Colonic mucosa (tissue), 4 donors: ENCODE data around the gene RYR2. TPM values are rescaled to one million over a fixed set of nuclear protein-coding genes. Genes with fewer than 3 reads are reported as not detected.

ENCODE experiments used
- DNase-seq: peaks from one replicate; pipeline ENCODE4 v3.0.0-alpha.2; 2020
- H3K27ac ChIP-seq: fragments of 200-600 bp; one replicate; pipeline ENCODE4 v1.8.0; 2021
- H3K27me3 ChIP-seq: fragments of 200-600 bp; one replicate; pipeline ENCODE4 v1.8.0; 2021
- H3K36me3 ChIP-seq: fragments of 200-600 bp; one replicate; pipeline ENCODE4 v1.8.0; 2021
- H3K4me1 ChIP-seq: fragments of 200-600 bp; one replicate; pipeline ENCODE4 v1.8.0; 2021; ENCODE audit warnings: mild to moderate bottlenecking
- H3K4me3 ChIP-seq: fragments of 200-600 bp; one replicate; pipeline ENCODE4 v1.8.0; 2021
- H3K9ac ChIP-seq, 2 donors: one replicate each; pipeline ENCODE4 v1.7.0; 2013; ENCODE audit warnings: control low read depth in 2 of 2, low read depth in 2 of 2, low read length in 2 of 2
- H3K9me3 ChIP-seq: fragments of 200-600 bp; one replicate; pipeline ENCODE4 v1.8.0; 2021
- intact Hi-C: fragments of 100-400 bp; cut with DNase I; formaldehyde crosslinking; loops from one replicate; pipeline ENCODE4 v1.14.1; 2022
- total RNA-seq, 2 donors: library from RNA; stranded (reverse); fragmentation: NEBNext Ultra II Directional in 1 of 2; extraction: Animal tissue kit (Norgen Biotek cat#: 25700) in 1 of 2; gene quantifications; one replicate each; pipeline ENCODE4 v1.2.1, GENCODE V29; 2021
- TF ChIP-seq, protein P1 (sequence below): fragments of 200-600 bp; IDR thresholded peaks from one replicate; pipeline ENCODE4 v1.8.0; 2022; ENCODE audit warnings: antibody characterized with exemption, mild to moderate bottlenecking
- donor health status: healthy.
- donor health status: DM: no; HTN: no; CAD: no.
- donor health status: DM: no; HTN: no; CAD: no.

RYR2 gene
- total RNA-seq, 2 donors from 2014 or later, result 0.15 to 0.56 TPM

DNA sequence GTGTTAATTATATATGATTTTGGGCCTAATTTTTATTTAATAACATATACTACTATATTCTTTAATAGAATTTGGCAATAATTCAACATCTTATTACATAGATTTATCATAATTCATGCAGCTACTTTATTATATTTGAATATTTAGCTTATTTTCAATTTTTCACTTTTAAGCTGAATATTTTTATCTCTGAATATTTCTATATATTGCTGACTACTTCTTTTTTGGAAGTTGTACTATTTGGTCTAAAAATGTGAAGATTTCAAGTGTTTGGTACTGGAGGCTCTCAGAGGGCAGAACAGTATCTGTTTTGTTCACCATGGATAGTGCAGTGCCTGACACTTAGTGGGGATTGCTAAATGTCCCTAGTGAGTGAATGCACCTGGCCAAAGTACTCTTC, 389.5 kb downstream of the RYR2 start:
- H3K4me3 ChIP-seq, result no peak overlapping the region
- no peaks in the 10 kb centered on the region for H3K9me3 ChIP-seq
- no peak overlapping the region for H3K27ac ChIP-seq
- H3K4me1 ChIP-seq, result no peaks in the 10 kb centered on the region
- TF ChIP-seq, protein P1, sequence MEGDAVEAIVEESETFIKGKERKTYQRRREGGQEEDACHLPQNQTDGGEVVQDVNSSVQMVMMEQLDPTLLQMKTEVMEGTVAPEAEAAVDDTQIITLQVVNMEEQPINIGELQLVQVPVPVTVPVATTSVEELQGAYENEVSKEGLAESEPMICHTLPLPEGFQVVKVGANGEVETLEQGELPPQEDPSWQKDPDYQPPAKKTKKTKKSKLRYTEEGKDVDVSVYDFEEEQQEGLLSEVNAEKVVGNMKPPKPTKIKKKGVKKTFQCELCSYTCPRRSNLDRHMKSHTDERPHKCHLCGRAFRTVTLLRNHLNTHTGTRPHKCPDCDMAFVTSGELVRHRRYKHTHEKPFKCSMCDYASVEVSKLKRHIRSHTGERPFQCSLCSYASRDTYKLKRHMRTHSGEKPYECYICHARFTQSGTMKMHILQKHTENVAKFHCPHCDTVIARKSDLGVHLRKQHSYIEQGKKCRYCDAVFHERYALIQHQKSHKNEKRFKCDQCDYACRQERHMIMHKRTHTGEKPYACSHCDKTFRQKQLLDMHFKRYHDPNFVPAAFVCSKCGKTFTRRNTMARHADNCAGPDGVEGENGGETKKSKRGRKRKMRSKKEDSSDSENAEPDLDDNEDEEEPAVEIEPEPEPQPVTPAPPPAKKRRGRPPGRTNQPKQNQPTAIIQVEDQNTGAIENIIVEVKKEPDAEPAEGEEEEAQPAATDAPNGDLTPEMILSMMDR, result no peak
- H3K27me3 ChIP-seq, result no peaks in the 10 kb centered on the region
- no peak overlapping the region for H3K9ac ChIP-seq
- intact Hi-C loops, result no loop called here
- DNase-seq, result no peak
- H3K36me3 ChIP-seq, result no peaks in the 10 kb centered on the region

- Histone ChIP-seq H3K4me1 (no peaks in the 10 kb centered on the region), H3K27ac (no peak overlapping the region), H3K36me3 (no peaks in the 10 kb centered on the region), H3K27me3 (no peaks in the 10 kb centered on the region), H3K9me3 (no peaks in the 10 kb centered on the region), H3K9ac (no peak overlapping the region), H3K4me3 (no peak overlapping the region)
- intact Hi-C loops, result no loop called here
- TF ChIP-seq, protein P1, result no peak
- no peak for DNase-seq
Measured at GRCh38 chr1:237440346-237440745, 398.4 kb downstream of the RYR2 start.

DNA sequence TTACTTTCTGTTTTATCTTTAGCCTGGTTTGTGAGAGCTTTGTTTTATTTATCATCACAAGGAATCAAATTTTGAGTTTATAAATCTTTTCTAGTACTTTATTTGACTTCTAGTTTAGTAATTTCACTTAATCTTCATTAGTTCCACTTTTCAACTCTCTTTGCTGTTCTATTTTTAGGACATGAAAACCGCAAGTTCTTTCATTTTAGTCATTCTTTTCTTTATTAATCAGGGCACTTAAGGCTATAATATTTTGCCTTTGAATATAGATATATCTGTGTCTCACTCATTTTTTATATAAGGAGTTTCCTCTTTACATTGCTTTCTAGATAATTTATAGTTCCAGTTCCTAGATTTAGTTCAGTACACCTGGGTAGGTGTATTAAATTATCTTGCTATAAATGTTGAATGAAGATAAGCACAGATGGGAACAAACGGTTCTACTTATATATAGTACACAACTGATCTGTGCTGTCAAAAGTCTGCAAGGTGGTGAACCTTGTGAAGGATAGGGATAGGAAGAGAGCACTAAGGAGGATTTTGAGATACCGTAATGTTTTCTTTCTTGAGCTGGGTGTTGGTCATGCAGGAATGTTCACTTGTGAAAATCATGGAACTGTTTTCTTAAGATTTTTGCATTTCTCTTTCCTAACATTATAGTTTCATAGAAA, 402.3 kb downstream of the RYR2 start:
- H3K36me3 ChIP-seq, result no peaks in the 10 kb centered on the region
- no peak overlapping the region for H3K27ac ChIP-seq
- TF ChIP-seq, protein P1, result no peak
- intact Hi-C loops, result no loop called here
- no peak overlapping the region for H3K4me3 ChIP-seq
- H3K27me3 ChIP-seq, result no peaks in the 10 kb centered on the region
- H3K9me3 ChIP-seq, result no peaks in the 10 kb centered on the region
- no peak overlapping the region for H3K9ac ChIP-seq
- DNase-seq, result no peak
- H3K4me1 ChIP-seq, result no peaks in the 10 kb centered on the region

DNA sequence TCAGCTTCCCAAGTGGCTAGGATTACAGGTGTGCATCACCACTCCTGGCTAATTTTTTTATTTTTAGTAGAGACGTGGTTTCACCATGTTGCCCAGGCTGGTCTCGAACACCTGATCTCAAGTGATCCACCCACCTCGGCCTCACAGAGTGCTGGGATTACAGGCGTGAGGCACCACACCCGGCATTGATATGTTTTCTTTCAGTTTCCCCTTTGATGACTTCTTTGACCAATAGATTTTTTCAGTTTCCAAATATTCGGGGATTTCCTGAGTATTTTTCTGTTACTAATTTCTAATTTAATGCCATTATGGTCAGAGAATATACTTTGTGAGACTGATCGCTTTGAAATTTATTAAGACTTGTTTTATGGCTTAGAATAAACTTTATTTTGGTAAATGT, 406.1 kb downstream of the RYR2 start:
- intact Hi-C loops, result no loop called here
- Histone ChIP-seq H3K27me3 (no peaks in the 10 kb centered on the region), H3K9me3 (no peaks in the 10 kb centered on the region), H3K36me3 (no peaks in the 10 kb centered on the region), H3K4me3 (no peak overlapping the region), H3K9ac (no peak overlapping the region), H3K27ac (no peak overlapping the region), H3K4me1 (no peaks in the 10 kb centered on the region)
- TF ChIP-seq, protein P1, result no peak
- DNase-seq, result no peak

- Histone ChIP-seq H3K9ac (no peak overlapping the region), H3K4me1 (no peaks in the 10 kb centered on the region), H3K27ac (no peak overlapping the region), H3K36me3 (no peaks in the 10 kb centered on the region), H3K27me3 (no peaks in the 10 kb centered on the region), H3K9me3 (no peaks in the 10 kb centered on the region), H3K4me3 (no peak overlapping the region)
- TF ChIP-seq, protein P1, result no peak
- intact Hi-C loops, result no loop called here
- DNase-seq, result no peak
Measured at GRCh38 chr1:237457573-237457972, 415.6 kb downstream of the RYR2 start.
